GM12878 (cell line): ENCODE data around the gene PLEKHH1. TPM values are rescaled to one million over a fixed set of nuclear protein-coding genes. Genes with fewer than 3 reads are reported as not detected.

Experiments
- BCLAF1 ChIP-seq: fragments of 450-650 bp; IDR thresholded peaks from 2 replicates; pipeline ENCODE4 v1.6.1; 2017; ENCODE audit warnings: antibody characterized with exemption, mild to moderate bottlenecking, moderate library complexity
- EZH2 ChIP-seq: IDR thresholded peaks from 2 replicates; pipeline ENCODE4 v1.6.1; 2012; ENCODE audit warnings: low read depth, mild to moderate bottlenecking, control low read depth, inconsistent platforms, low read length, borderline replicate concordance; ENCODE audit not compliant: control insufficient read depth
- MYB ChIP-seq: fragments of 150-350 bp; IDR thresholded peaks from 2 replicates; pipeline ENCODE4 v1.6.1; 2014; ENCODE audit warnings: mild to moderate bottlenecking, low read depth, low read length, borderline replicate concordance
- NRF1 ChIP-seq: conservative IDR thresholded peaks from 2 replicates; pipeline ENCODE4 v1.6.1; 2011; ENCODE audit warnings: mild to moderate bottlenecking, low read depth, low read length, improper control_type of control experiment
- RFX5 ChIP-seq: IDR thresholded peaks from 2 replicates; pipeline ENCODE4 v1.6.1; 2011; ENCODE audit warnings: low read depth, low read length, improper control_type of control experiment
- STAT3 ChIP-seq: IDR thresholded peaks from 2 replicates; pipeline ENCODE4 v1.6.1; 2011; ENCODE audit warnings: low read depth, low read length, improper control_type of control experiment
- TCF12 ChIP-seq: IDR thresholded peaks from 2 replicates; pipeline ENCODE4 v1.6.1; 2011; ENCODE audit warnings: low read depth, mild to moderate bottlenecking, low read length
- polyA plus RNA-seq, 11 experiments: library from polyadenylated mRNA; depleted of rRNA in 4 of 11; unstranded in 6 of 11; stranded (reverse) in 5 of 11; fragments of >200 nt; fragmentation: Nextera tagmentation in 4 of 11; fragmentation: Illumina TruSeq in 1 of 11; extraction: Ambion mirVana in 4 of 11; extraction: Trizol in 1 of 11; gene quantifications; 1 replicate in 1 of 11; 2 replicates in 10 of 11; pipeline versions ENCODE4 v1.2.1 to v1.2.3, GENCODE V29; 2011 to 2016; ENCODE audit warnings: inconsistent platforms in 2 of 11, missing spikeins in 2 of 11, low read depth in 1 of 11
- total RNA-seq, 4 experiments: library from RNA; depleted of rRNA in 3 of 4; stranded (reverse); fragments of >200 nt in 3 of 4; fragmentation: Illumina TruSeq in 1 of 4; extraction: Trizol in 1 of 4; gene quantifications; 2 replicates each; pipeline versions ENCODE4 v1.2.1 to v1.2.3, GENCODE V29; 2013 to 2021
- TF ChIP-seq, protein P1 (sequence below): fragments of 150-350 bp; IDR thresholded peaks from 2 replicates; pipeline ENCODE4 v1.6.1; 2016; ENCODE audit warnings: low read depth, low read length
- TF ChIP-seq, protein P2 (sequence below): fragments of 450-650 bp; IDR thresholded peaks from 2 replicates; pipeline ENCODE4 v1.6.1; 2016; ENCODE audit warnings: mild to moderate bottlenecking, moderate library complexity, borderline replicate concordance

Gene PLEKHH1
- total and polyA plus RNA-seq, 10 of the 15 experiments (the other 5 are each of a cell fraction or from before 2014, with no cell fraction given), result 0.11 to 0.95 (median 0.41) TPM

DNA sequence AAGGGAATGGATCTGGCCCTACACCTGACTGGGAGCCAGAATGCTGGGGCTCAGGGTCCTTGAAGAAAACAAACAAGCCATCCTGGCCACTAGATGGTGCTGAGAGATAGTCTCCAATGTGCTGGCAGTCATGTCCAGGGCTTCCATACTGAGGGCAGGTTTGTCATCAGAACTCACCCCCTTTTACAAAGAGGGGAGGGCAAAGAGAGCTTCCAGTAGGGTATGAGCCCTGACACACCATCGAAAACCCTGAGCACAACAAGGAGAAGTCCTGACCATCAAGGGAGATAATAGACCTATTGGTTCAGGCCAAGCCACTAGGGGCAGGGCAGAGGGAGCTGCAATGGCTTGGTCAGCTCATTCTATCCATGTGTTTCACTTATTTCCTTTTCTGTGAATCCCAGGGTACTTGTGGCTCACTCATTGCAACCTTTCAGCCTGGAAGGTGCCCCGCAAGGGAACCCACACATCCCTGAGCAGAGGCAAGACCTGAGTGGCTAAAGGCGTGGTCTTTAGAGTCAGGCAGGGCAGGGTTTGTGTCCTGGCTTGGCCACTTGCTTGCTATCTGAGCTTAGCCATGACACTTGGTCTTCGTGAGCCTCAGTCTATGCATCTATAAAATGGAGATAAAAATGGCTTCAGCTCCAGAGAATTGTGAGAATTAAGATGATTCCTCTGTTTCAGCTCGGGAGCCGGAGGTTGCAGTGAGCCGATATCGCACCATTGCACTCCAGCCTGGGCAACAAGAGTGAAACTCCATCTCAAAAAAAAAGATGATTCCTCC, 6.2 kb upstream of the PLEKHH1 start (continued):
- TF ChIP-seq, protein P1, sequence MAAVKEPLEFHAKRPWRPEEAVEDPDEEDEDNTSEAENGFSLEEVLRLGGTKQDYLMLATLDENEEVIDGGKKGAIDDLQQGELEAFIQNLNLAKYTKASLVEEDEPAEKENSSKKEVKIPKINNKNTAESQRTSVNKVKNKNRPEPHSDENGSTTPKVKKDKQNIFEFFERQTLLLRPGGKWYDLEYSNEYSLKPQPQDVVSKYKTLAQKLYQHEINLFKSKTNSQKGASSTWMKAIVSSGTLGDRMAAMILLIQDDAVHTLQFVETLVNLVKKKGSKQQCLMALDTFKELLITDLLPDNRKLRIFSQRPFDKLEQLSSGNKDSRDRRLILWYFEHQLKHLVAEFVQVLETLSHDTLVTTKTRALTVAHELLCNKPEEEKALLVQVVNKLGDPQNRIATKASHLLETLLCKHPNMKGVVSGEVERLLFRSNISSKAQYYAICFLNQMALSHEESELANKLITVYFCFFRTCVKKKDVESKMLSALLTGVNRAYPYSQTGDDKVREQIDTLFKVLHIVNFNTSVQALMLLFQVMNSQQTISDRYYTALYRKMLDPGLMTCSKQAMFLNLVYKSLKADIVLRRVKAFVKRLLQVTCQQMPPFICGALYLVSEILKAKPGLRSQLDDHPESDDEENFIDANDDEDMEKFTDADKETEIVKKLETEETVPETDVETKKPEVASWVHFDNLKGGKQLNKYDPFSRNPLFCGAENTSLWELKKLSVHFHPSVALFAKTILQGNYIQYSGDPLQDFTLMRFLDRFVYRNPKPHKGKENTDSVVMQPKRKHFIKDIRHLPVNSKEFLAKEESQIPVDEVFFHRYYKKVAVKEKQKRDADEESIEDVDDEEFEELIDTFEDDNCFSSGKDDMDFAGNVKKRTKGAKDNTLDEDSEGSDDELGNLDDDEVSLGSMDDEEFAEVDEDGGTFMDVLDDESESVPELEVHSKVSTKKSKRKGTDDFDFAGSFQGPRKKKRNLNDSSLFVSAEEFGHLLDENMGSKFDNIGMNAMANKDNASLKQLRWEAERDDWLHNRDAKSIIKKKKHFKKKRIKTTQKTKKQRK, result no peak
- no peak for TF ChIP-seq TCF12
- TF ChIP-seq, protein P2, sequence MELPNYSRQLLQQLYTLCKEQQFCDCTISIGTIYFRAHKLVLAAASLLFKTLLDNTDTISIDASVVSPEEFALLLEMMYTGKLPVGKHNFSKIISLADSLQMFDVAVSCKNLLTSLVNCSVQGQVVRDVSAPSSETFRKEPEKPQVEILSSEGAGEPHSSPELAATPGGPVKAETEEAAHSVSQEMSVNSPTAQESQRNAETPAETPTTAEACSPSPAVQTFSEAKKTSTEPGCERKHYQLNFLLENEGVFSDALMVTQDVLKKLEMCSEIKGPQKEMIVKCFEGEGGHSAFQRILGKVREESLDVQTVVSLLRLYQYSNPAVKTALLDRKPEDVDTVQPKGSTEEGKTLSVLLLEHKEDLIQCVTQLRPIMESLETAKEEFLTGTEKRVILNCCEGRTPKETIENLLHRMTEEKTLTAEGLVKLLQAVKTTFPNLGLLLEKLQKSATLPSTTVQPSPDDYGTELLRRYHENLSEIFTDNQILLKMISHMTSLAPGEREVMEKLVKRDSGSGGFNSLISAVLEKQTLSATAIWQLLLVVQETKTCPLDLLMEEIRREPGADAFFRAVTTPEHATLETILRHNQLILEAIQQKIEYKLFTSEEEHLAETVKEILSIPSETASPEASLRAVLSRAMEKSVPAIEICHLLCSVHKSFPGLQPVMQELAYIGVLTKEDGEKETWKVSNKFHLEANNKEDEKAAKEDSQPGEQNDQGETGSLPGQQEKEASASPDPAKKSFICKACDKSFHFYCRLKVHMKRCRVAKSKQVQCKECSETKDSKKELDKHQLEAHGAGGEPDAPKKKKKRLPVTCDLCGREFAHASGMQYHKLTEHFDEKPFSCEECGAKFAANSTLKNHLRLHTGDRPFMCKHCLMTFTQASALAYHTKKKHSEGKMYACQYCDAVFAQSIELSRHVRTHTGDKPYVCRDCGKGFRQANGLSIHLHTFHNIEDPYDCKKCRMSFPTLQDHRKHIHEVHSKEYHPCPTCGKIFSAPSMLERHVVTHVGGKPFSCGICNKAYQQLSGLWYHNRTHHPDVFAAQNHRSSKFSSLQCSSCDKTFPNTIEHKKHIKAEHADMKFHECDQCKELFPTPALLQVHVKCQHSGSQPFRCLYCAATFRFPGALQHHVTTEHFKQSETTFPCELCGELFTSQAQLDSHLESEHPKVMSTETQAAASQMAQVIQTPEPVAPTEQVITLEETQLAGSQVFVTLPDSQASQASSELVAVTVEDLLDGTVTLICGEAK, result no peak
- TF ChIP-seq STAT3, result no peak
- no peak for TF ChIP-seq RFX5
- TF ChIP-seq MYB, result no peak
- TF ChIP-seq NRF1, result no peak
- no peak for TF ChIP-seq BCLAF1
- no peak for TF ChIP-seq EZH2
